Measurements from ENCODE around the gene TRIM56. TPM values are rescaled to one million over a fixed set of nuclear protein-coding genes. Genes with fewer than 3 reads are reported as not detected.
A peak's percentile ranks its signal among the peaks of the same experiment; 100 is the strongest.
"Not testable (repeated sequence)": the region's sequence is repeated elsewhere in the genome, so short reads cannot be mapped to it uniquely, and the experiment has no call there.

The TRIM56 gene
- total and polyA plus RNA-seq, 9 of the 15 experiments (the other 6 are each of a cell fraction or from before 2014, with no cell fraction given) = 2.0 to 29.7 (median 11.6) TPM

DNA sequence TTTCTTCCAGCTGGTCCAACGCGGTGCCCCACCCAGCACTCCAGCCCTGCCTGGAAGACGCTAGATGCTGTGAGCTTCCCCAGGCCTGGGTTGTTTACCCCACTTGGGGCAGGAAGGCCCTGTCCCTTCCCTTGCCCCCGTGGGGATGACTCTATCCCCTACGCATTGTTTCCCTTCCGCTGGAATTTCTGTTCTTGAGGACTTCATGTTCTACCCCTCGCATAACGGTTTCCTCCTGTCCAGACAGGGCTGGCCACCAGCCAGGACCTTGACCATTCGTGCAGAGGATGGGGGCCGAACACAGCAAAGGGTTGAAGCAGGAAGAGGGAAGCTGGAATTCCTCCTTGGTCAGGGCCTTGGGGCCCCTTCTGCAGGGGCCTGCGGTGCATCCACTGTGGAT, 27.0 kb downstream of the TRIM56 start (continued):
- TF ChIP-seq, protein P1, sequence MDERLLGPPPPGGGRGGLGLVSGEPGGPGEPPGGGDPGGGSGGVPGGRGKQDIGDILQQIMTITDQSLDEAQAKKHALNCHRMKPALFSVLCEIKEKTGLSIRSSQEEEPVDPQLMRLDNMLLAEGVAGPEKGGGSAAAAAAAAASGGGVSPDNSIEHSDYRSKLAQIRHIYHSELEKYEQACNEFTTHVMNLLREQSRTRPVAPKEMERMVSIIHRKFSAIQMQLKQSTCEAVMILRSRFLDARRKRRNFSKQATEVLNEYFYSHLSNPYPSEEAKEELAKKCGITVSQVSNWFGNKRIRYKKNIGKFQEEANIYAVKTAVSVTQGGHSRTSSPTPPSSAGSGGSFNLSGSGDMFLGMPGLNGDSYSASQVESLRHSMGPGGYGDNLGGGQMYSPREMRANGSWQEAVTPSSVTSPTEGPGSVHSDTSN (CRISPR knock-in tag; IDR thresholded peaks at IDR 0.05; ENCODE audit: low read depth) = no peak
- TF ChIP-seq, protein P1 (tag; conservative IDR thresholded peaks at IDR 0.05; ENCODE audit: low read depth) = no peak
- no peak for TF ChIP-seq ZNF75A (CRISPR knock-in tag; IDR thresholded peaks at IDR 0.05)
- no peak for TF ChIP-seq LCOR (CRISPR knock-in tag; IDR thresholded peaks at IDR 0.05)
- no peak for TF ChIP-seq CAMTA2 (CRISPR knock-in tag; conservative IDR thresholded peaks at IDR 0.05)

DNA sequence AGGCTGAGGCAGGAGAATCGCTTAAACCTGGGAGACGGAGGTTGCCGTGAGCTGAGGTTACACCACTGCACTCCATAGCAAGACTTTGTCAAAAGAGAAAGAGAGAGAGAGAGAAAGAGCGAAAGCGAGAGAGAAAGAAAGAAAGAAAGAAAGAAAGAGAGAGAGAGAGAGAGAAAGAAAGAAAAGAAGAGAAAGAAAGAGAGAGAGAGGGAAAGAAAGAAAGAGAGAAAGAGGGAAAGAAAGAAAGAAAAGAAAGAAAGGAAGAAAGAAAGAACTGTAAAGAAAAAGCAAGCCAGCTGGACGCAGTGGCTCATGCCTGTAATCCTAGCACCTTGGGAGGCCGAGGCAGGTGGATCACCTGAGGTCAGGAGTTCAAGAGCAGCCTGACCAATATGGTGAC, 27.9 kb downstream of the TRIM56 start:
- H3K79me2 ChIP-seq (ENCODE audit: control insufficient read depth, insufficient read depth, low read length); ATAC-seq; H3K4me3 ChIP-seq; H3K9ac ChIP-seq (ENCODE audit: insufficient read depth in 1 of 2, low read depth in 2 of 2, low read length in 2 of 2); H3K27ac ChIP-seq (ENCODE audit: extremely low read depth, low read depth, low read length); FAIRE-seq; H3K9me1 ChIP-seq (ENCODE audit: control insufficient read depth, insufficient read depth, low read length); H3K4me2 ChIP-seq (ENCODE audit: insufficient read depth, low read length); H2AFZ ChIP-seq (ENCODE audit: low read depth, low read length); H3K27me3 ChIP-seq (ENCODE audit: control insufficient read depth in 2 of 2, insufficient read depth in 2 of 2, low read length in 2 of 2); BruUV-seq (replicated peaks); CTCF ChIA-PET (ENCODE audit: low intra/inter-chr PET ratio); H3K36me3 ChIP-seq (ENCODE audit: control insufficient read depth, insufficient read depth, low read length); DNase-seq (ENCODE audit: extremely low read depth in 1 of 4, low spot score in 3 of 4); in situ Hi-C loops (cut with MboI); POLR2A ChIA-PET; H3K9me3 ChIP-seq (replicated peaks; ENCODE audit: control insufficient read depth, insufficient read depth, low read depth, low read length); intact Hi-C loops (cut with micrococcal nuclease); H4K20me1 ChIP-seq (replicated peaks; ENCODE audit: control insufficient read depth, insufficient read depth, low read length): not testable (repeated sequence)
- peaks cover 0 to 22% of the 10 kb centered on the region in 2 experiments; a peak in 4 of 5 replicates for H3K4me1 ChIP-seq (replicated peaks in 1 of 2; ENCODE audit: control insufficient read depth in 2 of 2, insufficient read depth in 2 of 2, low read length in 2 of 2)
- 88% methylated on average over 7 of the region's 7 CpGs for WGBS (ENCODE audit: insufficient coverage, low coverage, missing lambda C conversion rate)
- TF ChIP-seq ZNF512 (tag; IDR thresholded peaks at IDR 0.05) = peak; percentile 83
- 0 out of 2 replicates have a peak, but pooled peaks have one; percentile 46 for TF ChIP-seq THRAP3 (IDR thresholded peaks at IDR 0.05; ENCODE audit: borderline replicate concordance)
- 0 out of 2 replicates have a peak, but pooled peaks have one; percentile 21 for TF ChIP-seq MTA1 (IDR thresholded peaks at IDR 0.05; ENCODE audit: borderline replicate concordance)

All from K562 (cell line).